Fibroblast of skin of back (primary cell): Measurements from ENCODE around the gene TMEM240.
"Not testable (repeated sequence)": the region's sequence is repeated elsewhere in the genome, so short reads cannot be mapped to it uniquely, and the experiment has no call there.

Experiments used
- DNase-seq: peaks from one replicate; pipeline ENCODE4 v3.0.0-alpha.2; 2013

TMEM240 gene

DNA sequence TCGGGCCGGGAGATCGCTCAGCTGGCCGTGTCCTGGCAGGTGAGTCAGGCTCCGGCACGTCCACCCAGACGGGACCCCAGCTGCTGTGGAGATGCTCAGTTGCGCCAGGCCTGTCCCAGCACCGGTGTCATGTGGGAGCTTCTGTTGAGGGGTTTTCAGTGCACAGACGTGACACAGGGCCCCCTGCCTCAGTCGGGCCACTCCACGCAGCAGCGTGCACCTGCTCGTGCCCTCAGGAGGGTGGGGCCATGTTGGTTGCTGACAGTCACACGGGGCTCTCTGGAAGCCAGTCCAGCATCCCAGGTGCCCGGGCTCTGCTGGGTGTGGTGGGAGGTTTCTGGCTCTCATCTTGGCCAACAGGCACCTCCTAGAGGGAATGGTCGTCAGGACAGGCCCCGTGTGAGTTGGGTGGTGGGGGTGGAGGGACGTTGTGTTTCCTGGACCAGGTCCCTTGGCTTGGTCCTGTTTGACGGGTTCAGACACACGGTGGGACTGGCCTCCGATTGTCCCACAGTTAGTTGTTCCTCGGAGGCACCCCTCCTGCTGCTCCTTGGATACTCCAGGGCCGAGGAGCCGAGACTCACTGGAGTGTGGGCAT lies 49.7 kb downstream of the TMEM240 start:
- DNase-seq = no peak

DNA sequence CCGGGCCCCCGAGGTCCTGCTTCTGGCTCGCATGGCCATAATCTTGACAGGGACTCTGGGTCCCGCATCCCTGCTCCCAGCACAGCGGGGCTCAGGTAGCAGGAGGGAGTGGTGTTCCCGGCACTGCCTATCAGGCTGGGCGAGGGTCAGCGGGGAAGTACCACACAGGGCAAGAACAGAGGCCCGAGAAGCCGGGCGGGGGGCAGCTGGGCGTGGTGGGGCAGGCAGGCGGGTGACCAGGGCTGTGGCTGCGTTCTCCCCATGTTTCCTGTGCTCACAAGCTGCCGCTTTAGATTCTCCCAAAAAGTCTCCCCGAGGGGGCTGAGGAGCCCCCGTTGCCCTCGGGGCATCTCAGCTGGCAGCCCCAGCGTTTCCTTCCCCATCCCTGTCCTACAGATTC lies 50.6 kb downstream of the TMEM240 start:
- no peak for DNase-seq

DNA sequence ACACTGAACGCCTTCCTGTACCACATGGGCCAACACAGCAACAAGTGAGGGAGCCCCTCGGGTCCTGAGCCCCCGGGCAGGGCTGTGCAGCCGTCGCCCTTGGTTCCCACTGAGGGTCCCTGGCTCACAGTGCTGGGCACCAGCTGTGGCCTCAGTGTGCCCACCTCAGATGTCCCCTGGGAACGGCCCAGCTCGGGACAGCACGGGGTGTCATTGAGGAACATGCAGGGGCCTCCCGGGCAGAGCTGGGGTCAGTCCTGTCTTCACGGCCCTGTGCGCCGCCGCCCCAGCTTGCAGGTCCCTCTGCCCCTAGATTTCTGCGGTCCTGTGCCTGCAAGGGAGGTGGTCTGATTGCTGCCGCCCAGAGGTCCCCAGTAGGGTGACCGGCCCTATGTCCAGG lies 51.2 kb downstream of the TMEM240 start:
- DNase-seq = no peak

DNA sequence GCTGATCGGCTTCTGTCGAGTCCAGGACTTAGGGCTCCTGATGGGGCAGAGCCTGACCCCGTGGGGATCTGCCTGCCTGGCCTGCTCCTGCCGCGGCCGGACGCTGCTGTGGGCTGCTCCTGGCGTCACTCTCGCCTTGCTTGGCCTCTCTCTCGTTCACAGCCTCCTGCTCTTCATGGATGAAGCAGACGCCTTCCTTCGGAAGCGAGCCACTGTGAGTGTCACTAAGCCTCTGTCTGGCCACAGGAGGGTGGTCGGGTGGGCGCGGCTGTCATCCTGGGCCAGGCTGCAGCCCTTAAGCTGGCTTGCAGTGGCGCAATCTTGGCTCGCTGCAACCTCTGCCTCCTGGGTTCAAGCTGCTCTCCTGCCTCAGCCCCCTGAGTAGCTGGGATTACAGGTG lies 52.7 kb downstream of the TMEM240 start:
- no peak for DNase-seq

DNA sequence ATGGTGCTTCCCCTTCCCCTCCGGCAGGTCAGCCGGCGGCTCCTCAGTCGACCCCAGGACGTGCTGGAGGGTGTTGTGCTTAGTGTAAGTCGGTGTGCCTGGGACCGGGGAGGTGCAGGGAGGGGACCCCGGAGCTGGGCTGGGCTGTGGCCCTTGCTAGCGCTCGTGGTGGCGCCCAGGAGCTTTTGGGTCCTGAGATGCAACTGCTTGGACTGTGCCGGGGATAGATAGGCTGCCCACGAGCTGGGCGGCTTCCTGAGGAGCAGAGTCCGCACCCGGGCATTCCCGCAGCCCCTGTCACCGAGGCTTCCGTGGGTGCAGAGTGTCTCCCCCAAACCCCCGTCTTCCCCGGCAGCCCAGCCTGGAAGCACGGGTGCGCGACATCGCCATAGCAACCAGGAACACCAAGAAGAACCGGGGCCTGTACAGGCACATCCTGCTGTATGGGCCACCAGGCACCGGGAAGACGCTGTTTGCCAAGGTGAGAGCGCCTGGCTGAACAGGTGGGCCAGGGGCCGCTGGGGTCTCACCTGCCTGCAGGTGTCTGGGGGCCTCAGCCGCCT lies 54.6 kb downstream of the TMEM240 start:
- not testable (repeated sequence) for DNase-seq

DNA sequence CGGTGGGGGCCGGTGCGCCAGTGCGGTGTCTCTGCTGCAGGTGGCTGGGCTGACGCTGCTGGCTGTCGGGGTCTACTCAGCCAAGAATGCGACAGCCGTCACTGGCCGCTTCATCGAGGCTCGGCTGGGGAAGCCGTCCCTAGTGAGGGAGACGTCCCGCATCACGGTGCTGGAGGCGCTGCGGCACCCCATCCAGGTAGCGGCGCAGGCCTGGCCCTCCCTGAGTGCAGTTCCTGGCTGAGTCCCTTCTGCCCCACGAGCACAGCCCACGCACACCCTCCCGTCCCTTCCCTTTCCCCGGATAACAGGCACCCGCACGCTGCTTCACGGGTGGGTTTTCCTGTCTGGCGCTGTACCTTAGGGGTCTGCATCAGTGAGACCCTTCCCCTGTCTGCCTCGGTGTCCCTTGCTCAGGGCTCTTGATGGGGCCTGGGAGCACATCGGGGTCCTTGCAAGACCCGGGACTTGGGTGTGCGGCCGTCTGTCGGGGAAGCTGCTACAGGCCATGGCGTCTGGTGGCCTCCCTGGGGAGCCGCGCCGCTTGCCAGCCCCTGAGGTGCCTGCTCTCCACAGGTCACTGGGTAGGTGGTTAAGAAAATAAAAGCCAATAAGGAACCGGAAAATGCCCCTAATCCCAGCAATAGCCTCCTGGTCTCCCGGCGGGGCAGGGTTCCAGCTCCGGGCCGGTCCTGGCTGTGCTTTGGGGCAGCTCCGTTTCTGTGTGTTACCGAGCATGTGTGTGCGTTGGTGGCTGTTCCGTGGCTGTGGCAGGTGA lies 55.3 kb downstream of the TMEM240 start:
- not testable (repeated sequence) for DNase-seq
